Endometrial microvascular endothelial cells (primary cell): ENCODE measurements around the gene ITCH. TPM values are rescaled to one million over a fixed set of nuclear protein-coding genes. Genes with fewer than 3 reads are reported as not detected.
"Not testable (repeated sequence)": the region's sequence is repeated elsewhere in the genome, so short reads cannot be mapped to it uniquely, and the experiment has no call there.

ENCODE experiments used
- in situ Hi-C: cut with HindIII; loops from 2 replicates; pipeline ENCODE4 v1.10.0; 2017; ENCODE audit warnings: low sequenced_read_pairs, low pct_unique_long_range_greater_than_20kb; ENCODE audit errors: inconsistent ontology term
- total RNA-seq: library from RNA; depleted of rRNA; stranded (reverse); fragments of >200 nt; gene quantifications from one replicate; pipeline ENCODE4 v1.2.3, GENCODE V29; 2015; ENCODE audit errors: inconsistent ontology term

ITCH gene
- total RNA-seq, 1 donor from 2014 or later = 39.4 TPM

DNA sequence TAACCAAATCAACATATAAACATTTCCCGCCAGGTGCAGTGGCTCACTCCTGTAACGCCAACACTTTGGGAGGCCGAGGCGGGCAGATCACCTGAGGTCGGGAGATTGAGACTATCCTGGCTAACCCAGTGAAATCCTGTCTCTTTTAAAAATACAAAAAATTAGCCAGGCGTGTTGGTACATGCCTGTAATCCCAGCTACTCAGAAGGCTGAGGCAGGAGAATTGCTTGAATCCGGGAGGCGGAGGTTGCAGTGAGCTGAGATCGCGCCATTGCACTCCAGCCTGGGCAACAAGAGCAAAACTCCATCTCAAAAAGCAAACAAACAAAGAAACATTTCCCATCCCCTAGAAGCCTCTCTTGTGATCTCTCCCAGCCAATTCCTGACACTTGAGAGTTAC is 22.3 kb upstream of the ITCH start:
- in situ Hi-C loops = not testable (repeated sequence)

DNA sequence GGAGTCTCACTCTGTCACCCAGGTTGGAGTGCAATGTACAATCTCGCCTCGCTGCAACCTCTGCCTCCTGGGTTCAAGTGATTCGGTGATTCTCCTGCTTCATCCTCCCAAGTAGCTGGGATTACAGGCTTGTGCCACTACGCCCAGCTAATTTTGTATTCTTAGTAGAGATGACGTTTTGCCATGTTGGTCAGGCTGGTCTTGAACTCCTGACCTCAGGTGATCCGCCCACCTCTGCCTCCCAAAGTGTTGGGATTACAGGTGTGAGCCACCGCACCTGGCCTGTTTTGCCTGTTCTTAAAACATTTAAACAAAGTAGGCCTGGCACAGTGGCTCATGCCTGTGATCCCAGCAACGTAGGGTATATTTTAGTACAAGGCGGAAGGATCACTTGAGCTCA is 21.9 kb upstream of the ITCH start:
- in situ Hi-C loops = not testable (repeated sequence)

DNA sequence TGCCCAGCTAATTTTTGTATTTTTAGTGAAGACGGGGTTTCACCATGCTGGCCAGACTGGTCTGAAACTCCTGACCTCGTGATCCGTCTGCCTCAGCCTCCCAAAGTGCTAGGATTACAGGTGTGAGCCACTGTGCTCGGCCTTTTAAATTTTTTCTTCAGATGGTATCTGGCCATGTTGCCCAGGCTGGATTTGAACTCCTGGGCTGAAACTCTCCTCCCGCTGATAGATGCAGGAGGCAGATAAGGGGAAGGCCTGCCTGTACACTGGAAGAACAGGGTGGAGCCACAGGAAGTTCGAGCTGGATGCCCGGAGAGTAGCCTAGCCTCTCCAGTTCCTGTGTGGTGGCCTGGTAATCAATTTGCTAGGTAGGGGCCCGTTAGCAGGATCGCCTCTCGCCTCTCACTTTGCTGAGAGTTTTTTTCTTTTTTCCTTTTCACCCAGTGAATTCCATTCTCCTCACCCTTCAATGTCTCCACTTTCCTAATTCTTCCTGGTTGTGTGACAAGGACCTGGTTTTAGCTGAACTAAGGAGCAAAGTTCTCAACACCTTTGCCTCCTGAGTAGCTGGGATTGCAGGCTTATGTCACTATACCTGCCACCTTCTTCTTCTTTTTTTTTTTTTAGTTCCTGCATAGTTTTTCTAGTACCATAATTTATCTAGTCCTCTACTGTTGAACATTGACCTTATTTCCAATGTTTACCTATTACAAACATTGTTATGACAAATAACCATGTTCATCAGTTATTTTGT is 19.4 kb upstream of the ITCH start:
- in situ Hi-C loops = no loop called here

DNA sequence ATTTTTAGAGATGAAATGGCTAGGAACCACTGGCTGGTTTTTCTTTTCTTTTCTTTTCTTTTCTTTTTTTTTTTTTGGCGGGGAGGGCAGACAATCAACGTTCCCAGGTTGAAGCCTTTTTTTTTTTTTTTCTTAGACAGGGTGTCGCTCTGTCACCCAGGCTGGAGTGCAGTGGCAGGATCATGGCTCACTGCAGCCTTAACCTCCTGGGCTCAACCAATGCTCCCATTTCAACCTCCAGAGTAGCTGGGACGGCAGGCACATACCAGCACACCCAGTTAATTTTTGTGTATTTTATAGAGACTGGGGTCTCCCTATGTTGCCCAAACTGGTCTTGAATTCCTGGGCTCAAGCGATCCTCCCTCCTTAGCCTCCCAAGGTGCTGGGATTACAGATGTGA is 18.8 kb upstream of the ITCH start:
- in situ Hi-C loops = no loop called here

DNA sequence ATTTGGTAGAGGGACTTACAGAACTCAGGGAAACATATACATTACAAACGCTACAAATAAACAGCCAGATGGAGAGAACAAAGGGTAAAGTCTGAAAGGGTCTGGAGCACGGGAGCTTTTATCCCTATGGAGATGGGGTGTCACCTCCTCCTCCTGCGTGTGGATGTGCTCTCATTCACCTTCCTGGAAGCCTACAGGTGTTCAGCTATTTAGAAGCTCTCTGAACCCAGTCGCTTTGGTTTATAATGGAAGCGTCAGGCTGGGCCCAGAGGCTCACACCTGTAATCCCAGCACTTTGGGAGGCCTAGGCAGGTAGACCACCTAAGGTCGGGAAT is 17.7 kb upstream of the ITCH start:
- in situ Hi-C loops = no loop called here

DNA sequence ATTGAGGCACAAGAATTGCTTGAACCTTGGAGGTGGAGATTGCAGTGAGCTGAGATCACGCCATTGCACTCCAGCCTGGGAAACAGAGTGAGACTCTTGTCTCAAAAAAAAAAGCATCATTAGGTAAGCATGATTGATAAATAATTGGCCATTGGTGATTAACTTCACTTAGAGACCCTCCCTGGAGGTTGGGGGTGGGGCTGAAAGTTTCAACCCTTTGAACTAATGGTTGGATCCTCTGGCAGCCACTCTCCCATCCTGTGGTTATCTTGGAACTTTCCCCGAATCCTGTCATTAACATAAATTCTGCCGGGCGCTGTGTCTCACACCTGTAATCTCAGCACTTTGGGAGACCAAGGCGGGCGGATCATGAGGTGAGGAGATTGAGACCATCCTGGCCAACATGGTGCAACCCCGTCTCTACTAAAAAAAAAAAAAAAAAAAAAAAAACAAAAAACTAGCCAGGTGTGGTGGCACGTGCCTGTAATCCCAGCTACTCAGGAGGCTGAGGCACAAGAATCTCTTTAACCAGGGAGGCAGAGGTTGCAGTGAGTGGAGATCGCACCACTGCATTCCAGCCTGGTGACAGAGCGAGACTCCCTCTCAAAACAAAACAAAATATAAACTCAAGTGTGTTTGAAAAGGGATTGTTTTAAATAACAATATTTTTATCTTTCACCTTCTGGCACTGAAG is 17.1 kb upstream of the ITCH start:
- in situ Hi-C loops = not testable (repeated sequence)

DNA sequence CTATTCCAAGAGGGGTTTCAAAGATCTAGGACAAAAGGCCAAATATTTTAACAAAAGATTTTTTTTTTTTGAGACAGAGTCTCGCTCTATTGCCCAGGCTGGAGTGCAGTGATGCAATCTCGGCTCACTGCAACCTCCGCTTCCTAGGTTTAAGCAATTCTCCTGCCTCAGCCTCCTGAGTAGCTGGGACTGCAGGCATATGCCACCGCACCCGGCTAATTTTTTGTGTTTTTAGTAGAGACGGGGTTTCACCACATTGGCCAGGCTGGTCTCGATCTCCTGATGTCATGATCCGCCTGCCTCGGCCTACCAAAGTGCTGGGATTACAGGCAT is 16.6 kb upstream of the ITCH start:
- in situ Hi-C loops = not testable (repeated sequence)

DNA sequence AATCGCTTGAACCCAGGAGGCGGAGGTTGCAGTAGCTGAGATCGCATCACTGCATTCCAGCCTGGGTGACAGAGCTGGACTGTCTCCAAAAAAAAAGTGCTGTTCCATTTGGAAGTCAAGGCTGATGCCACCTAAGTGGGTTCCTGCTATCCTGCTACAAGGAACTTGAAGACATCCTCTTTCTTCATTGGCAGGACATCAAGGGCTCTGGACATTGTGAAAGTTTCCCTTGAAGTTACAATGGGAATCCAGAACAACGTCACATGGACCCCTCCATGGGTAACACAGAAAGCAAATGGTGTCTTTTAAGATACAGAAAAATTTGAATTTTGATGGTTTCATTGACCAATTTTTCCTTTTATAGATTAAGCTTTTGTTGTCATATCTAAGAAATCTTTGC is 15.5 kb upstream of the ITCH start:
- in situ Hi-C loops = no loop called here

DNA sequence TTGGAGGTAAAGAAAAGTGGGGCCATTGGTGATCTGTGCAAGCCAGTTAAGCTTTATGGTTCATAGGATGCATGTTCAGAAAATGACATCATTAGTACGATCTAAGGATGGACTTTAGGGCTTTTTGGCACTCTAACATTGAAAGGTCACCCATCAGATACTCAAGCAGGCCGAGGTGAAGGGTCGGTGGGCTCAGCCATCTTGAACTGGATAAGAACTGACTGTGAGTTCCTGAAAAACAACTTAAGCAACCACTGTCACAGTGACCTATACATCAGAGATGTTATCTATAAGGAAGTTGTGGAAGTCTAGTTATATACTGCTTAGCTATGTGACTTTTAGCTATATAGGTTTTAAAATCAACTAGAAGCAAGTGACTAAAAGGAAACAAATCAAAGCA is 13.0 kb upstream of the ITCH start:
- in situ Hi-C loops = no loop called here

DNA sequence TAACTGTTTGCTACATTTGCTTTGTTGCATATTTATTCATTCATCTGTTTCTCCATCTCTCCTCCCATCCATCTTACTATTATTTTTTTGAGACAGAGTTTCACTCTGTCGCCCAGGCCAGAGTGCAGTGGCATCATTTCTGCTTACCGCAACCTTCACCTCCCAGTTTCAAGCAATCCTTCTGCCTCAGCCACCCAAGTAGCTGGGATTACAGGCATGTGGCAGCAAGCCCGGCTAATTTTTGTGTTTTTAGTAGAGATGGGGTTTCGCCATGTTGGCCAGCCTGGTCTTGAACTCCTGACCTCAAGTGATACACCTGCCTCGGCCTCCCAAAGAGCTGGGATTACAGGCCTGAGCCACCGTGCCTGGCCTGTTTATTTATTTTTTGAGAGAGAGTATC is 9.6 kb upstream of the ITCH start:
- in situ Hi-C loops = not testable (repeated sequence)

DNA sequence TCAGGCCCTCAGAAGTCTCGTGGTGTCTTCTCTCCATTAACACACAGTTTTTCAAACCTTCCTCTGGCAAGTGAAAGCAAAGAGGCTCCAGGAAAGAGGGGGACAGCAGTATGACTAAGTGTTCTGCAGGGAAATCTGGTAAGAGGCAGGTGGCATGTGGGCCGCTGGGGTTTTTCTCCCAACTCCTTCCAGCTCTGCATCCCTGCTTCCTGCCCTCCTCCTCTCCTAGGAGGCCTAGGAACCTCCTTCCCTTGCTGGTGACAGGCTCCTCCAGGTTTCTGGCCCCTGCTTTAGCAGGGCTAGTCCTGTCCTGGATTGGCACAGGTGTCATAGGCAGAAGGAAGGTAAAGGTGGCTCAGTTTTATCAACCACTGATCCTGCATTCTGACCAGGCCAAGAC is 7.6 kb upstream of the ITCH start:
- in situ Hi-C loops = no loop called here

DNA sequence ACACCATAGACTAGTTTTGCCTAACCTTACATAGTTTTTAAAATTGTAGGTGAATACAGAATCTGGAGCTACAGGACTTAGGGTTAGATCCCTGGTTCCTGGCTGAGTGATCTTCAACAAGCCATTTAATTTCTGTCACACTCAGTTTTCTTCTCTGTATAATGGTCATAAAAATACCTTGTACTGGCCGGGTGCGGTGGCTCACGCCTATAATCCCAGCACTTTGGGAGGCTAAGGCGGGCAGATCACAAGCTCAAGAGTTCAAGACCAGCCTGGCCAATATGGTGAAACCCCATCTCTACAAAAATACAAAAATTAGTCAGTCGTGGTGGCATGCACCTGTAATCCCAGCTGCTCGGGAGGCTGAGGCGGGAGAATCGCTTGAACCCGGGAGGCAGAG is 3.3 kb upstream of the ITCH start:
- in situ Hi-C loops = not testable (repeated sequence)

DNA sequence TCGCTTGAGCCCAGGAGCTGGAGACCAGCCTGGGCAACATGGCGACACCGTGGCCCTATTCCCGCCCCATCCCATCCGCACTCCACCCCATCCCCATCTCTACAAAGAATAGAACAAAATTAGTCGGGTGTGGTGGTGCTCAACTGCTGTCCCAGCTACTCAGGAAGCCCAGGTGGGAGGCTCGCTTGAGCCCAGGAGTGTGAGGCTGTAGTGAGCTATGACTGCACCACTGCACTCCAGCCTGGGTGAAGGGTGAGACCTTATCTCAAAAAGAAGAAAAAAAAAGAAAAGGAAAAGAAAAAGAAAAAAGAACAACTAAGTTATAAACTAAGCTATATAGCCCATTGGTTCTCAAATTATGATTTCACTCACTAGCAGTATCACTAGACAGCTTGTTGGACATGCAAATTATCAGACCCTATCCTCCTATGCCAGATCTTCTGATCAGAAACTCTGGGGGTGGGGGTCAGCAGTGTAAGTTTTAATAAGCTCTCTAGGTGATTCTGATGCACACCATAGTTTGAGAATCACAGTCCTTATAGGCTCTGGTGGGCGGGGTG is 491 bp upstream of the ITCH start:
- in situ Hi-C loops = no loop called here

DNA sequence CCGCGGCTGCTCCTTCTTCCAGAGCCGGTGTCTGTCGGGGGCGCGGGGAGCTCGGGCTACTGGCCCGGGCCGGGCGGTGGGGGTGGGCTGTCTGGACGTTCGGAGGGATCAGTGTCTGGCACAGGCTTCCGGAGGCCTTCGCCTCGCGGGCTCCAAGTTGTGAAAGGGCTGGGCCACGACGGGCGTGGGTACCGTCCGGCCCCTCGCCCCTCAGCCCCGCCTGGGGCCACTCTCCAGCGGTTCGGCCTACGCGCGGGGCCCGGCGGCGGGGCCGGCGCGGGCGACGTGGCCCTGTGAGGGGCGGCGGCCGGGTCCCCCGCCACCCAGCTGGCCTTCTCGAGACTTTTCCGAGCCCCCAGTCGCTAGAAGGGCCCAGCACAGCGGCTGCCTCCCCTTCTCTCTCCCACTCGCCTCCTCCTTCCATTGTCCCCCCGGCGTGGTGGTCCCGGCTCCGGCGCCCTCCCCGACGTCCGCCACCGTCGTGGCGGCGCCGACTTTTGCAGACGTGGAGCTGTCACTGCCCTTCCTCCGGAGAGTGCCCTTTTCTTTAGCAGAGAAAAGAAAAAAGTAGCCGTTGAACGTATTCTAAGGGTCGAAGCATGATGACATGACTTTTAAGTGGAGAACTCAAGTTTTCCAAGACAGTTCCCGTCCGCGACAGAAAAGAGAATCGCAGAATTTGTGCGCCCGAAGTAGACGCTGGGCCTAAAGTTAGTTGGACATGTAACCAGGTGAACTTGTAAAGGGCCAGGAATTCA is 571 bp downstream of the ITCH start:
- in situ Hi-C loops = no loop called here

DNA sequence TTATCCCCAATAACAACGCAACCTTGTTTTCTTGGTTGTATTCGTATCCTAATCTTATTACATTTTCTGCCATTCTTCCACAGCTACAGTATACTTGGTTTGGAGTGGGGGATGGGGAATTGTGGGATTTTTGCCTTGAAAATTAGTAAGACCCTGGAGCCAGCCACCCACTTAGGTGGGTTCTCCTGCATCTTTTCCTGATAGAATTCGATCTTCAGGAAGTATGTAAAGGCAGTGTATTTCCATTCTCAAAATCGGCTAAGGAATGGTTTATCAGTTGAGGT is 1.1 kb downstream of the ITCH start:
- in situ Hi-C loops = no loop called here

DNA sequence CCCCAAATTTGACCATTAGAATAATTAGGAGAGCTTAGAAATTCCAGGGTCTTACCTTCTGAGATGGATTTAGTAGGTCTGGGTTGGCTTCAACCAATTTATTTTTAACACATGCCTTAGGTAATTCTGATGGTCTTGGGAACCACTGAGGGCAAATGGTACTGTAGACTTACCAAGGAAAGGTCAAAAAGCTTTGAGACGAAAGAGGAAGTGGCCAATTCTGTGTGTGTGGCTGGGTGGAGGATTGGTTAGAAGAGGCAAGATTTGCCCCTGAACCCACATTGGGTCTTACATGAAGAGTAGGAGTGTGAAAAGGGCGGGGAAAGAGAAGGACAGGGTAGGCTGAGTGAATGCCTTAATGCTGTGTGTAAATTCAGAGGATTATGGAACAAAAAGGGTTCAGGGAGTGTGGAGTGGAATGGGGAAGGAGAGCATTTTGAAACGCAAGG is 2.7 kb downstream of the ITCH start:
- in situ Hi-C loops = no loop called here

DNA sequence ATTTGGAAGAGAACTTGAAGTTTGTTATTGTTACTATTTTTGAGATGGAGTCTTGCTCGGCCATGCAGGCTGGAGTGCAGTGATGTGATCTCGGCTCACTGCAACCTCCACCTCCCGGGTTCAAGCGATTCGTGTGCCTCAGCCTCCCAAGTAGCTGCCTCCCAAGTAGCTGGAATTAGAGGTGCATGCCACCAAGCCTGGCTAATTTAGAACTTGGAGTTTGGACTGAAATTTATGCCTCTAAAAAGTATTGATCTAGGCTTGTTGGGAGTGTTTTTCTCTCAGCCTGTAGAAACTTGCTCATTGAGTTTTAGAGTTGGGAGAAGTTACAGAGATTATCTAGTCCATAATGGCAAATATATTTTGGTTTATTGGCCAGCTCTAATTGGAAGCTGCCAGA is 4.1 kb downstream of the ITCH start:
- in situ Hi-C loops = no loop called here

DNA sequence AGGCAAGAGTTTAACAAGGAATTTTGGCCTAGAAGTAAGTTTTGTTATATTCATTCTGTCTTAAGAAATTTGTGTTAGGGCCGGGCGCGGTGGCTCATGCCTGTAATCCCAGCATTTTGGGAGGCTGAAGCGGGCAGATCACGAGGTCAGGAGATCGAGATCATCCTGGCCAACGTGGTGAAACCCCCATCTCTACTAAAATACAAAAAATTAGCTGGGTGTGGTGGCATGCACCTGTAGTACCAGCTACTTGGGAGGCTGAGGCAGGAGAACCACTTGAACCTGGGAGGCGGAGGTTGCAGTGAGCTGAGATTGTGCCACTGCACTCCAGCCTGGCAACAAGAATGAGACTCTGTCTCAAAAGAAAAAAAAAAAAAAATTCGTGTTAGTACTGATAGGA is 4.8 kb downstream of the ITCH start:
- in situ Hi-C loops = not testable (repeated sequence)

DNA sequence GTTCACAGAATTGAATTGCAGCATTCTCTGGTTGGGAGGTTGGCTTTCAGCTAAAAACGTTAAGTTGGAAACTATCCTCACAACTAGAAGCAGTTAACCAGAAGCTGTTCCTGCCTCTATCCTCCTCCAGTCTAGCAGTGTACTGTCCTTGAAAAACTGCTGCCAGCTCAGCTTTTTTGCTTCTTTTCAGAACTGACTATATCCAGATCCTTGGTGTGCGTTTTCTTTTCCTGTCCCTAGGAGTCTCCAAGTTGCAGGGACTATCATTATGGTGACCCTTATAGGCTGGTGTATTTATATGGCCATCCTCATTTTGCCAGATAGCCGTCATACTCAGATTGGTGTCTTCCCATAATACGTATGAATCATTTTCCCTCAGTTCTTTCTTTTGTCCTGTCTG is 5.5 kb downstream of the ITCH start:
- in situ Hi-C loops = no loop called here

DNA sequence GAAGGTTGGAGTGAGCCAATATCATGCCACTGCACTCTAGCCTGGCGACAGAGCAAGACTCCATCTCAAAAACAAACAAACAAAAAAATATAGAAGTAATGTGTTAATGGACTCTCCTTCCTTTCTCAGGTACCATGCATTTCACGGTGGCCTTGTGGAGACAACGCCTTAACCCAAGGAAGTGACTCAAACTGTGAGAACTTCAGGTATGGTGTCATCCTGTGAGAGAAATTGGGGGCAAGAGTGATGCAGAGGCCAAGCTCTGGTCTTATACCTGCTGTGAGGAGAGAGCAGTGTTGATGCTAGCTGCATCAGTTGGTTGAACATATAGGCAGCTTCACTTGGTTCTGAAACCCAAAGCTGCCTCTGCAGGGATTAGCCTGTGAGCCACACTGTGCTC is 6.2 kb downstream of the ITCH start:
- in situ Hi-C loops = no loop called here
